Prostate gland (tissue), 2 donors: ENCODE measurements around the gene NAA10. TPM values are rescaled to one million over a fixed set of nuclear protein-coding genes. Genes with fewer than 3 reads are reported as not detected.

ENCODE experiments used
- DNase-seq: peaks from one replicate; pipeline ENCODE4 v3.0.0-alpha.2; 2019; ENCODE audit warnings: low spot score
- H3K27ac ChIP-seq, 2 donors: fragments of 200-600 bp; sonication (generic); 2 replicates each; pipeline ENCODE4 v1.5.1; 2017 to 2019
- H3K27me3 ChIP-seq: fragments of 200-600 bp; sonication (generic); replicated peaks from 2 replicates; pipeline ENCODE4 v1.5.1; 2019; ENCODE audit not compliant: insufficient read depth
- H3K36me3 ChIP-seq, 2 donors: fragments of 200-600 bp; sonication (generic); 1 replicate in 1 of 2; 2 replicates in 1 of 2; pipeline versions ENCODE4 v1.5.1 to v1.8.1; 2017 to 2019
- H3K4me1 ChIP-seq: fragments of 200-600 bp; sonication (generic); replicated peaks from 2 replicates; pipeline ENCODE4 v1.5.1; 2019
- H3K4me3 ChIP-seq, 2 donors: fragments of 200-600 bp; sonication (generic); 2 replicates each; pipeline ENCODE4 v1.5.1; 2017 to 2019
- H3K9me3 ChIP-seq: fragments of 200-600 bp; sonication (generic); 2 replicates; pipeline ENCODE4 v1.5.1; 2017
- POLR2A ChIP-seq: fragments of 450-650 bp; IDR thresholded peaks from one replicate; pipeline ENCODE4 v1.6.1; 2016; ENCODE audit warnings: antibody characterized with exemption, mild to moderate bottlenecking
- POLR2AphosphoS5 ChIP-seq: sonication (generic); formaldehyde crosslinking; IDR thresholded peaks from one replicate; pipeline ENCODE4 v1.6.1; 2017; ENCODE audit warnings: antibody characterized with exemption
- WGBS: methylation state at CpG from one replicate; pipeline ENCODE4 v1.1.5; 2018; 5-methylcytosine and 5-hydroxymethylcytosine counted together
- intact Hi-C: fragments of 100-400 bp; cut with DNase I; formaldehyde crosslinking; loops from one replicate; pipeline ENCODE4 v1.14.2; 2022
- total RNA-seq, 2 donors: library from RNA; depleted of rRNA; stranded (reverse); fragments of >200 nt; gene quantifications; one replicate each; pipeline ENCODE4 v1.1.0, GENCODE V29; 2016
- TF ChIP-seq, protein P1 (sequence below), 4 experiments: fragments of 200-600 bp in 2 of 4; fragments of 450-650 bp in 2 of 4; sonication (generic) in 2 of 4; IDR thresholded peaks; 1 replicate in 3 of 4; 2 replicates in 1 of 4; pipeline ENCODE4 v1.5.1; 2016 to 2019; ENCODE audit warnings: antibody characterized with exemption in 4 of 4, mild to moderate bottlenecking in 2 of 4, moderate library complexity in 2 of 4

NAA10 gene
- total RNA-seq, 2 donors from 2014 or later: 47.5 to 64.9 TPM

DNA sequence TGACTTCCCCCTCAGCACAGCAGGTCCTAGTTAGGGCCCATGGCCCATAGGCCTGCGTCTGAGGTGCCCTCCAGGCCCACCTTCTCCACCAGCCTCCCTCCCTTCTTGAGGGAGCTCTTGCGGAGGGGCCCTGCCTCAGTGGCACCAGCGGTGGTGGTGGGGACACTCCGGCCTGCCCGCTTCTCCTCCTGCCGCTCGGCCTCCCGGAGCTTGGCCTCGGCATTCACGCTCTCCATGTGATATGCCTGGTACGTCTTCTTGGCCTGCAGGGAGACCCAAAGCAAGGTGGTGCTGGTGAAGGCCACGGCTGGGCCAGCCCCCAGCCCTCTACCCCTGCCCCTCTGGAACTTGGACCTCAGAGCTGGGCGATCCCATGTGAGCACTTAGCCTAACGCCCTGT, 14.3 kb downstream of the NAA10 start:
- Histone ChIP-seq H3K4me1 (no peaks in the 10 kb centered on the region), H3K27me3 (no peaks in the 10 kb centered on the region), H3K9me3 (no peaks in the 10 kb centered on the region), H3K36me3 (no peaks in the 10 kb centered on the region), H3K4me3 (no peak overlapping the region), H3K27ac (no peak overlapping the region)
- intact Hi-C loops: no loop called here
- WGBS: 95% methylated on average over 7 of the region's 14 CpGs
- no peak for DNase-seq
- TF ChIP-seq POLR2AphosphoS5 (no peak), POLR2A (no peak)
- TF ChIP-seq, protein P1, sequence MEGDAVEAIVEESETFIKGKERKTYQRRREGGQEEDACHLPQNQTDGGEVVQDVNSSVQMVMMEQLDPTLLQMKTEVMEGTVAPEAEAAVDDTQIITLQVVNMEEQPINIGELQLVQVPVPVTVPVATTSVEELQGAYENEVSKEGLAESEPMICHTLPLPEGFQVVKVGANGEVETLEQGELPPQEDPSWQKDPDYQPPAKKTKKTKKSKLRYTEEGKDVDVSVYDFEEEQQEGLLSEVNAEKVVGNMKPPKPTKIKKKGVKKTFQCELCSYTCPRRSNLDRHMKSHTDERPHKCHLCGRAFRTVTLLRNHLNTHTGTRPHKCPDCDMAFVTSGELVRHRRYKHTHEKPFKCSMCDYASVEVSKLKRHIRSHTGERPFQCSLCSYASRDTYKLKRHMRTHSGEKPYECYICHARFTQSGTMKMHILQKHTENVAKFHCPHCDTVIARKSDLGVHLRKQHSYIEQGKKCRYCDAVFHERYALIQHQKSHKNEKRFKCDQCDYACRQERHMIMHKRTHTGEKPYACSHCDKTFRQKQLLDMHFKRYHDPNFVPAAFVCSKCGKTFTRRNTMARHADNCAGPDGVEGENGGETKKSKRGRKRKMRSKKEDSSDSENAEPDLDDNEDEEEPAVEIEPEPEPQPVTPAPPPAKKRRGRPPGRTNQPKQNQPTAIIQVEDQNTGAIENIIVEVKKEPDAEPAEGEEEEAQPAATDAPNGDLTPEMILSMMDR (IDR thresholded peaks at IDR 0.05): no peak

DNA sequence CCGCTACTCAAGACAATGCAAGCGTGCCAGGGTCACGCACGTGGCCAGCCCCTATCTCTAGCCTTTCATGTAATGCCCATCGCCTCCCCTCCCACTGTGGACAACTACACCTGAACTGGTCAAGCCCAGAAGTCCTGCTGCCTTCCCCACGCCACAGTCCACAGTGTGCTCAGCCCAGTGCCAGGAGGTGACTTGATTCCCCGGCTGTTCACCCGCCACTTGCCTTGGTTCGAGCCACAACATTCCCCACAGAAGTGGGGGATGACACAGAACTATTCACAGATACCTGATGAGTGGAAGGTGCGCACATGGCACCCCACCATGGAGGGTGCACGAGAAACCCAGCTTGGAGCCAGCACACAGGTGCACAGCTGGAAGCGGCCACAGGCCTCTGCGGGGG, 15.6 kb downstream of the NAA10 start:
- H3K27ac ChIP-seq: no peak overlapping the region
- no peaks in the 10 kb centered on the region for H3K9me3 ChIP-seq
- H3K4me1 ChIP-seq: no peaks in the 10 kb centered on the region
- H3K27me3 ChIP-seq: no peaks in the 10 kb centered on the region
- H3K4me3 ChIP-seq: no peak overlapping the region
- H3K36me3 ChIP-seq: no peaks in the 10 kb centered on the region
- intact Hi-C loops: no loop called here
- no peak for DNase-seq
- TF ChIP-seq POLR2A (no peak), POLR2AphosphoS5 (no peak)
- TF ChIP-seq, protein P1 (IDR thresholded peaks at IDR 0.05): no peak
- WGBS: 92% methylated on average over 13 of the region's 13 CpGs

DNA sequence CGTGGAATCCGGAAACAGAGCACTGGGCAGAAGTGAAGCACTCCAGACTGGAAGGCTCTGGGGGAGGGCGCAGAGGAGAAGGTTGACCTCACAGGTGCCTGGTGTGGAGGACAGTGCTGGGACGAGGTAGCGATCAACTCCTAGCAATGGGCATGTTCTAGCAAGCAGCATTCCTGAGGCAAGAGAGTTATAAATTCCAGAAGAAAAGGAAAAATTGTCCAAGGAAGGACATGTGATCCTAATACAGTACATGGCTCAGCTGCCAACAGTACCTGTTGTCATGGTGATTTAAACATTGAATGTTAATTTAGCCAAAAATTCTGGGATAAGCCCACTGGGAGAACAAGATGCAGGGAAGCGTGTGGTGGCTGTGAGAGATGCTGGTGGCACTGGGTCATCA, 17.0 kb downstream of the NAA10 start:
- 31% methylated on average over 6 of the region's 6 CpGs for WGBS
- intact Hi-C loops: no loop called here
- Histone ChIP-seq H3K4me1 (no peaks in the 10 kb centered on the region), H3K27me3 (no peaks in the 10 kb centered on the region), H3K9me3 (no peaks in the 10 kb centered on the region), H3K36me3 (no peaks in the 10 kb centered on the region), H3K4me3 (no peak overlapping the region), H3K27ac (no peak overlapping the region)
- no peak for TF ChIP-seq POLR2AphosphoS5
- TF ChIP-seq, protein P1 (IDR thresholded peaks at IDR 0.05): no peak
- no peak for TF ChIP-seq POLR2A
- no peak for DNase-seq

DNA sequence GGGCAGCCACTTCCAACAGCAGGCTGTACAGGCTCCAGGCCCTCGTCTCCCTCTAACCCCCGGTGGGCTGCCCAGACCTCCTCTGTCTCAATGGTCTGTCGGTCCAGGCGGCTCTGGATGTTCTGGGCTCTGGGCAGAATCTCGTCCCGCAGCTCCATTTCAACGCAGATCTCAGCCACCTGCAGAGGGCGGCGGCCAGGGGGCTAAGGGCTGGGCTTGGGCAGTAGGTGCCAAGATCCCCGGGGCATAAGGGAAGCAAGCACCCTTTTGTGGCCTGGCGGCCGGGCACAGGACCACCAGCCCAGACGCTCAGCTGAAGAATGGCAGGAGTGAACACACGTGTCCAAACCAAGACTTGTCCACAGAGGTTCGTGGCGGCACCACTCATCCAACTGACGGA, 21.1 kb downstream of the NAA10 start:
- Histone ChIP-seq H3K4me1 (no peaks in the 10 kb centered on the region), H3K27me3 (no peaks in the 10 kb centered on the region), H3K36me3 (no peaks in the 10 kb centered on the region), H3K9me3 (no peaks in the 10 kb centered on the region), H3K27ac (no peak overlapping the region), H3K4me3 (no peak overlapping the region)
- no peak for TF ChIP-seq POLR2AphosphoS5
- no peak for TF ChIP-seq POLR2A
- TF ChIP-seq, protein P1 (IDR thresholded peaks at IDR 0.05): no peak
- intact Hi-C loops: no loop called here
- DNase-seq: no peak
- WGBS: 86% methylated on average over 13 of the region's 17 CpGs

DNA sequence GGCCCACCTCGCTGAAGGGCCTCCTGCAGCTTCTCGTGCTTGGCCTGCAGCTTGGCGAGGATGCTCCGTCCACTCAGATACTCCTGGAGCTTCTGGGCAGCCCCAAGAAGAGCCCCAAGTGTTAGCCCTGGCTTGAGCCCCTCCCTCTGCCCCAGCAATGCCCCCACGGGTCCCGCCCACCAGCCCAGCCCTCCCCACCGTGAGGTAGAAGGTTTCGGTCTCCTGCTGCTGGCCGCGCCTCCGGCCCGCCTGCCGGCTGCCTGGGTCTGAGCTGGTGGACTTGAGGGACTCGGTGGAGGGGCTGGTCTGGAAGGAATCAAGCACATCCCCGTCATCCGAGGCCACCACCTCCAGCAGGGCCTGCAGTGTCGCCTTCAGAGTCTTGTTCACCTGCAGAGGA, 21.6 kb downstream of the NAA10 start:
- H3K4me1 ChIP-seq: no peaks in the 10 kb centered on the region
- H3K27ac ChIP-seq: no peak overlapping the region
- no peaks in the 10 kb centered on the region for H3K9me3 ChIP-seq
- DNase-seq: no peak
- no peak overlapping the region for H3K4me3 ChIP-seq
- intact Hi-C loops: no loop called here
- TF ChIP-seq POLR2AphosphoS5 (no peak), POLR2A (no peak)
- TF ChIP-seq, protein P1 (IDR thresholded peaks at IDR 0.05): no peak
- no peaks in the 10 kb centered on the region for H3K27me3 ChIP-seq
- no peaks in the 10 kb centered on the region for H3K36me3 ChIP-seq
- WGBS: 82% methylated on average over 5 of the region's 17 CpGs
